Neural cell (in vitro differentiated cells): ENCODE measurements around the gene TRMT44. TPM values are rescaled to one million over a fixed set of nuclear protein-coding genes. Genes with fewer than 3 reads are reported as not detected.

ENCODE experiments used
- H2AFZ ChIP-seq: fragments of 200-600, 300-800 bp; sonication (generic), shearing (Covaris generic); 2 replicates; pipeline ENCODE4 v1.6.0; 2014; ENCODE audit warnings: low read depth, mild to moderate bottlenecking, antibody characterized with exemption, low read length, moderate library complexity
- H3F3A ChIP-seq: fragments of 200-600 bp; shearing (Covaris generic); 2 replicates; pipeline ENCODE4 v1.6.1; 2016; ENCODE audit warnings: mild to moderate bottlenecking, moderate library complexity, mixed read lengths, antibody characterized with exemption, low read length; ENCODE audit not compliant: insufficient read depth, poor library complexity, severe bottlenecking
- H3K27ac ChIP-seq: fragments of 200-600, 300-800 bp; sonication (generic), shearing (Covaris generic); 2 replicates; pipeline ENCODE4 v1.5.1; 2014; ENCODE audit warnings: mild to moderate bottlenecking, low read length, moderate library complexity
- H3K27me3 ChIP-seq: fragments of 300-800, 200-600 bp; sonication (generic), shearing (Covaris generic); 2 replicates; pipeline ENCODE4 v1.6.0; 2014; ENCODE audit warnings: mild to moderate bottlenecking, low read depth, low read length, moderate library complexity; ENCODE audit not compliant: insufficient read depth
- H3K36me3 ChIP-seq: fragments of 300-800, 200-600 bp; sonication (generic), shearing (Covaris generic); 2 replicates; pipeline ENCODE4 v1.5.1; 2014; ENCODE audit warnings: mild to moderate bottlenecking, antibody characterized with exemption, low read length, moderate library complexity; ENCODE audit not compliant: insufficient read depth
- H3K4me2 ChIP-seq: fragments of 300-800, 200-600 bp; sonication (generic), shearing (Covaris generic); 2 replicates; pipeline ENCODE4 v1.6.0; 2014; ENCODE audit warnings: mild to moderate bottlenecking, low read length
- H3K4me3 ChIP-seq: fragments of 300-800, 200-600 bp; sonication (generic), shearing (Covaris generic); 2 replicates; pipeline ENCODE4 v1.5.1; 2014; ENCODE audit warnings: mild to moderate bottlenecking, low read length, moderate library complexity
- H3K79me2 ChIP-seq: fragments of 200-600 bp; shearing (Covaris generic); replicated peaks from 2 replicates; pipeline ENCODE4 v1.6.0; 2014; ENCODE audit warnings: mild to moderate bottlenecking, low read length, moderate library complexity; ENCODE audit not compliant: insufficient read depth
- H3K9ac ChIP-seq: fragments of 300-800, 200-600 bp; sonication (generic), shearing (Covaris generic); 2 replicates; pipeline ENCODE4 v1.6.1; 2016; ENCODE audit warnings: mild to moderate bottlenecking, low read length, mixed read lengths
- H3K9me2 ChIP-seq: fragments of 200-600 bp; shearing (Covaris generic); 2 replicates; pipeline ENCODE4 v1.6.1; 2016; ENCODE audit warnings: mild to moderate bottlenecking, low read length, mixed read lengths; ENCODE audit not compliant: insufficient read depth
- H3K9me3 ChIP-seq: fragments of 200-600, 300-800 bp; sonication (generic), shearing (Covaris generic); 2 replicates; pipeline ENCODE4 v1.6.1; 2016; ENCODE audit warnings: mild to moderate bottlenecking, mixed run types, low read length, moderate library complexity, mixed read lengths
- H4K20me1 ChIP-seq: fragments of 200-600 bp; shearing (Covaris generic); 2 replicates; pipeline ENCODE4 v1.6.1; 2016; ENCODE audit warnings: mild to moderate bottlenecking, mixed run types; ENCODE audit not compliant: insufficient read depth
- EP300 ChIP-seq: fragments of 450-650 bp; conservative IDR thresholded peaks from 2 replicates; pipeline ENCODE4 v1.6.1; 2014; ENCODE audit warnings: antibody characterized with exemption, mild to moderate bottlenecking, moderate library complexity; ENCODE audit not compliant: poor library complexity, severe bottlenecking
- EZH2 ChIP-seq: fragments of 200-600, 300-800 bp; shearing (Covaris generic), sonication (generic); IDR thresholded peaks from 2 replicates; pipeline ENCODE4 v1.6.1; 2014; ENCODE audit warnings: antibody characterized with exemption, low read length, borderline replicate concordance, mild to moderate bottlenecking; ENCODE audit not compliant: insufficient read depth, poor library complexity, severe bottlenecking
- MXI1 ChIP-seq: fragments of 450-650 bp; conservative IDR thresholded peaks from 2 replicates; pipeline ENCODE4 v1.6.1; 2014; ENCODE audit warnings: antibody characterized with exemption, mild to moderate bottlenecking; ENCODE audit not compliant: poor library complexity, severe bottlenecking
- POLR2AphosphoS5 ChIP-seq: IDR thresholded peaks from 2 replicates; pipeline ENCODE4 v1.6.1; 2012
- RAD21 ChIP-seq: fragments of 450-650 bp; conservative IDR thresholded peaks from 2 replicates; pipeline ENCODE4 v1.6.1; 2014; ENCODE audit warnings: antibody characterized with exemption, mild to moderate bottlenecking, moderate library complexity
- SMC3 ChIP-seq: fragments of 450-650 bp; conservative IDR thresholded peaks from 2 replicates; pipeline ENCODE4 v1.6.1; 2014; ENCODE audit warnings: antibody characterized with exemption, mild to moderate bottlenecking, moderate library complexity; ENCODE audit not compliant: poor library complexity
- TAF1 ChIP-seq: IDR thresholded peaks from 2 replicates; pipeline ENCODE4 v1.6.1; 2012; ENCODE audit warnings: low read depth
- polyA plus RNA-seq: library from polyadenylated mRNA; depleted of rRNA; stranded (reverse); fragments of >200 nt; gene quantifications from 2 replicates; pipeline ENCODE4 v1.2.3, GENCODE V29; 2014
- TF ChIP-seq, protein P1 (sequence below): fragments of 450-650 bp; IDR thresholded peaks from 2 replicates; pipeline ENCODE4 v1.5.1; 2014; ENCODE audit warnings: antibody characterized with exemption, mild to moderate bottlenecking, moderate library complexity; ENCODE audit not compliant: poor library complexity, severe bottlenecking
- TF ChIP-seq, protein P2 (sequence below): IDR thresholded peaks from 2 replicates; pipeline ENCODE4 v1.6.1; 2012; ENCODE audit warnings: borderline replicate concordance

Gene TRMT44
- polyA plus RNA-seq, 1 donor from 2014 or later: 20.6 TPM

DNA sequence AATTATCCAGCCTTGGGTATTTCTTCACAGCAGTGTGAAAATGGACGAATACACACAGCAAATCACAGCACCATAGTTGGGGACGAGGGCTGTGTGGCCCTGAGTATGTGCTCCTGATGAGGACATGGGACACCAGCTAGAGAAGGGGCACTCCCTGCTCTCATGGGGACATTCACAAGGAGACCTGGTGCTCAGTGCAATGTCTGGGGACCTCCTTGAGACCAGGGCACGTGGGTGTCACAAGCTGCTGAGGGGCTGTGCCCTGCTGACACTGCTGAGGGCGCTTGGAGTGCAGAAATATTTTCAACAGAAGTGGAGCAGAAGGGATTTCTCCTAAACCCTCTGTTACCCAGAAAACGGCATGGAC, 65.4 kb downstream of the TRMT44 start:
- H2AFZ ChIP-seq: no peak overlapping the region

DNA sequence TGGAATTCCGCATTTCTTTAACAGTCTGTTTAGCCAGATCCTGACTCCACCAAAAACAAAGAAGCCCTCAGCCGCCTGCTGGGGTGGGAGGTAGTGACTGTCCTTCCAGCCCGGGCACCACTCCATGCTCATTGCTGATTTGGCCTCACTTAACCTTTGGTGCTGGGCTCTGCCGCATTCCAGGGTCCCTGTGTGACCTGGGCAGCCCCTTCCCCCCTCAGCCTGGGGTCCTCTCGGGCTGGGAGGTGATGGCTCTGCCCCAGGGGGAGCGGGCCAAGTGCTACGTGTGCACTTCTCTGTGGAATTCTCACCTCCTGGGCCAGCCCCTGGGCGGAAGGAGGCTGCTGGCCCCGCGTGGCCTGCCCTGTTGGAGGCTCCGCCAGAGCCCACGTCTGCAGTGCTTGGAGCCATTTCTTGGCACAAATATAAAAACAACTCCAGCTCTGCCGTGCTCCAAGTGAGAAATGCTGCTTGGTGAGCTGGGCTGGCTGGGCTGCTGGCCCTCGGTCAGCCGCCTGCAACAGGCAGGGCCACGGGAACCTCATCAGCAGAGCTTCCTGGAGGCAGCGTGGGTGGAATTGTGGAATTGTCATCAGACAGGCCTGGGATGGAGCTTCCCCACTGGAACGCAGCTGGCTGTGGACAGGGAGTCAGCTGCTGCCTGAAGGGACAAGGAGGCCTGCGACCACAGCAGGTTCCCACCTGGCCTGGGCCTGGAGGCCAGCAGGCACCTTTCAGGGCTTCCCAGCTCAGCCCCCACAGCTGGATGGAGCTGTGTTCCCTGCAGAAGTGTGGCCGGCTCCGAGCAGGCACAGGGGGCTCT, 66.0 kb downstream of the TRMT44 start:
- H4K20me1 ChIP-seq: no peaks in the 10 kb centered on the region
- H3K27me3 ChIP-seq: no peaks in the 10 kb centered on the region
- H3K79me2 ChIP-seq: no peaks in the 10 kb centered on the region
- TF ChIP-seq RAD21 (no peak), TAF1 (no peak), SMC3 (no peak), EP300 (no peak), POLR2AphosphoS5 (no peak), MXI1 (no peak), EZH2 (no peak)
- TF ChIP-seq, protein P1, sequence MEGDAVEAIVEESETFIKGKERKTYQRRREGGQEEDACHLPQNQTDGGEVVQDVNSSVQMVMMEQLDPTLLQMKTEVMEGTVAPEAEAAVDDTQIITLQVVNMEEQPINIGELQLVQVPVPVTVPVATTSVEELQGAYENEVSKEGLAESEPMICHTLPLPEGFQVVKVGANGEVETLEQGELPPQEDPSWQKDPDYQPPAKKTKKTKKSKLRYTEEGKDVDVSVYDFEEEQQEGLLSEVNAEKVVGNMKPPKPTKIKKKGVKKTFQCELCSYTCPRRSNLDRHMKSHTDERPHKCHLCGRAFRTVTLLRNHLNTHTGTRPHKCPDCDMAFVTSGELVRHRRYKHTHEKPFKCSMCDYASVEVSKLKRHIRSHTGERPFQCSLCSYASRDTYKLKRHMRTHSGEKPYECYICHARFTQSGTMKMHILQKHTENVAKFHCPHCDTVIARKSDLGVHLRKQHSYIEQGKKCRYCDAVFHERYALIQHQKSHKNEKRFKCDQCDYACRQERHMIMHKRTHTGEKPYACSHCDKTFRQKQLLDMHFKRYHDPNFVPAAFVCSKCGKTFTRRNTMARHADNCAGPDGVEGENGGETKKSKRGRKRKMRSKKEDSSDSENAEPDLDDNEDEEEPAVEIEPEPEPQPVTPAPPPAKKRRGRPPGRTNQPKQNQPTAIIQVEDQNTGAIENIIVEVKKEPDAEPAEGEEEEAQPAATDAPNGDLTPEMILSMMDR: no peak
- TF ChIP-seq, protein P2, sequence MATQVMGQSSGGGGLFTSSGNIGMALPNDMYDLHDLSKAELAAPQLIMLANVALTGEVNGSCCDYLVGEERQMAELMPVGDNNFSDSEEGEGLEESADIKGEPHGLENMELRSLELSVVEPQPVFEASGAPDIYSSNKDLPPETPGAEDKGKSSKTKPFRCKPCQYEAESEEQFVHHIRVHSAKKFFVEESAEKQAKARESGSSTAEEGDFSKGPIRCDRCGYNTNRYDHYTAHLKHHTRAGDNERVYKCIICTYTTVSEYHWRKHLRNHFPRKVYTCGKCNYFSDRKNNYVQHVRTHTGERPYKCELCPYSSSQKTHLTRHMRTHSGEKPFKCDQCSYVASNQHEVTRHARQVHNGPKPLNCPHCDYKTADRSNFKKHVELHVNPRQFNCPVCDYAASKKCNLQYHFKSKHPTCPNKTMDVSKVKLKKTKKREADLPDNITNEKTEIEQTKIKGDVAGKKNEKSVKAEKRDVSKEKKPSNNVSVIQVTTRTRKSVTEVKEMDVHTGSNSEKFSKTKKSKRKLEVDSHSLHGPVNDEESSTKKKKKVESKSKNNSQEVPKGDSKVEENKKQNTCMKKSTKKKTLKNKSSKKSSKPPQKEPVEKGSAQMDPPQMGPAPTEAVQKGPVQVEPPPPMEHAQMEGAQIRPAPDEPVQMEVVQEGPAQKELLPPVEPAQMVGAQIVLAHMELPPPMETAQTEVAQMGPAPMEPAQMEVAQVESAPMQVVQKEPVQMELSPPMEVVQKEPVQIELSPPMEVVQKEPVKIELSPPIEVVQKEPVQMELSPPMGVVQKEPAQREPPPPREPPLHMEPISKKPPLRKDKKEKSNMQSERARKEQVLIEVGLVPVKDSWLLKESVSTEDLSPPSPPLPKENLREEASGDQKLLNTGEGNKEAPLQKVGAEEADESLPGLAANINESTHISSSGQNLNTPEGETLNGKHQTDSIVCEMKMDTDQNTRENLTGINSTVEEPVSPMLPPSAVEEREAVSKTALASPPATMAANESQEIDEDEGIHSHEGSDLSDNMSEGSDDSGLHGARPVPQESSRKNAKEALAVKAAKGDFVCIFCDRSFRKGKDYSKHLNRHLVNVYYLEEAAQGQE: no peak
- H3F3A ChIP-seq: no peaks in the 10 kb centered on the region
- no peak overlapping the region for H3K27ac ChIP-seq
- no peak overlapping the region for H3K4me2 ChIP-seq
- no peaks in the 10 kb centered on the region for H3K9me2 ChIP-seq
- no peak overlapping the region for H2AFZ ChIP-seq
- no peak overlapping the region for H3K4me3 ChIP-seq
- no peaks in the 10 kb centered on the region for H3K36me3 ChIP-seq
- H3K9ac ChIP-seq: no peak overlapping the region
- no peaks in the 10 kb centered on the region for H3K9me3 ChIP-seq

More for the DNA sequence above, 65.4 kb downstream of the TRMT44 start:
- Histone ChIP-seq H3K27ac (no peak overlapping the region), H3K27me3 (no peaks in the 10 kb centered on the region), H3K4me2 (no peak overlapping the region), H3F3A (no peaks in the 10 kb centered on the region), H4K20me1 (no peaks in the 10 kb centered on the region), H3K9ac (no peak overlapping the region), H3K36me3 (no peaks in the 10 kb centered on the region), H3K4me3 (no peak overlapping the region), H3K79me2 (no peaks in the 10 kb centered on the region), H3K9me3 (no peaks in the 10 kb centered on the region), H3K9me2 (no peaks in the 10 kb centered on the region)
- TF ChIP-seq SMC3: no peak
- TF ChIP-seq MXI1: no peak
- TF ChIP-seq POLR2AphosphoS5: no peak
